ENCODE data around the gene EPC1.
"Not testable (repeated sequence)": the region's sequence is repeated elsewhere in the genome, so short reads cannot be mapped to it uniquely, and the experiment has no call there.

EPC1 gene

GRCh38 chr10:32298075-32298812 lies 48.7 kb downstream of the EPC1 start:
- in situ Hi-C loops (cut with MboI; ENCODE audit: low sequenced_read_pairs), result no loop called here

DNA sequence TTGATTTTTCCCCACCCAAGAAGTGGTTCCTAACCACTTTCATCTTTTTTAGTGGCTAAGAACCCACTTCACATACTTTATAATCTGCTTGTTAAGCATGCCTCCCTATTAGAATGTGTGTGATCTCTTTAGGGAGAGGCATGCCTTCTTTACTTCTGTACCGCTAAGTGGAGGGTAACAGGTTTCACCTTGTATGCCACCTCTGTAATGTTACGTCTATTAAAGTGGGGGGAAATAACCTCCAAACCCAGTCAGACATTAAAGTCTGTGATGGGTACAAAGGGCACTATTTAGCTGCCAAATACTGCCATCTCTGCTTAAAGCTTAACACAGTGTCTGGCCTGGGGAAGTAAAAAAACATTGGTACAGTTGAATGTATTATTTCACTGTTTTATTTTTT lies 51.9 kb downstream of the EPC1 start:
- in situ Hi-C loops (cut with MboI; ENCODE audit: low sequenced_read_pairs), result no loop called here

DNA sequence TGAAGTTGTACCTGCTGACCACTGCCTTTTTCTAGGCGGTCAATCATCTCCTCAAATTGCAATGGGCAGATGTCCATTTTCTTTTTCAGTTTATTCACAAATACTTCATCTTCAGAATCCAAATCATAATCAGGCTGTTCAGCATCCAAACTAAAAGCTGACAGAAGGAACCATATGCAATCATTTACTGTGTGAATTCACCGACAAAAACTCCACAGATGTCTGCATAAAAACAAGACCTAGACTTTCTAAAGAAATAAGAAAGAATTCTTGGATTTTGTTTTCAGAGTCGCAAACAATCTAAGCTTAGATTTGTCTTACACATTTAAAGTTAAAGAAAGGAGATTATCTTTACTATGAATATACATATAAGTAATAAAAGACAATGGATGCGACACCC lies 53.4 kb downstream of the EPC1 start:
- in situ Hi-C loops (cut with MboI; ENCODE audit: low sequenced_read_pairs), result no loop called here

DNA sequence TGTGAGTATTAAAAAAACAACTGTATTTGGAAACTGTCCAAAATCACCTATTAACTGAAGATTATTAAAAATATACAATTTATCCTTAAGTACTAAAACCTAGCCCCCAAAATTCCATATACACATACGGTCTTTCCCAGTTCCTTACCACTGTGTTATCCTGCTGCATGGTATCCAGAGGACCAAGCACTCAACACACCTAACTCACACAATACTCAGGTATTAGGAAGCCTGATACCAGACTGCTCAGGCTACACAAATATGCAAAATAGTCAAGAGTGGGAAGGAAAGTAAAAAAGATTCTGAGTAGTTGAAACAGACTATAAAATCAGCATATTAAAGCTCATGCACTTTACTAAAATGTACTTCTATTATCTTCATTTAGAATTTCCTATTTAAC lies 67.2 kb downstream of the EPC1 start:
- in situ Hi-C loops (cut with MboI; ENCODE audit: low sequenced_read_pairs), result no loop called here

- in situ Hi-C loops (cut with MboI; ENCODE audit: low sequenced_read_pairs), result no loop called here
Observed at GRCh38 chr10:32273336-32273735, 73.6 kb downstream of the EPC1 start.

GRCh38 chr10:32271617-32272016 lies 75.3 kb downstream of the EPC1 start:
- in situ Hi-C loops (cut with MboI; ENCODE audit: low sequenced_read_pairs), result no loop called here

GRCh38 chr10:32269343-32270100 lies 77.4 kb downstream of the EPC1 start:
- in situ Hi-C loops (cut with MboI; ENCODE audit: low sequenced_read_pairs), result no loop called here

DNA sequence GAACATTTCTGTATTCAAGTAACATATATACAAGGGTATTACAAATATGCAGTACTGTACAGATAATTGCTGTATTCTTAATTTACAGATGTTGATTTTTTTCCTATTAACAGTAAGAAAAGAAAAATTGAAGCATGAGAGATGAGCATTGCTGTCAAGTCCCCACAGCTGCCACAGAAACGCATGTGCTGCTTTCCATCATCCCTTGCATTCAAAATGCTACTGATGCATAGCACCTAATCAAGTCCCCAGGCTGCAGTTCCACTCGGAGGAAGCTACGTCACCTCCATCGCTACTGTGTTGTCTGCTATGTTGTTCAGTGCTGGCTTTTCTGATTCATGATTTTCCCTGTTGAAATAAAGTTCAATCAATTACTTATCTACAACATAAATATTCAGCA lies 78.2 kb downstream of the EPC1 start:
- in situ Hi-C loops (cut with MboI; ENCODE audit: low sequenced_read_pairs), result no loop called here

- in situ Hi-C loops (cut with MboI; ENCODE audit: low sequenced_read_pairs), result no loop called here
Observed at GRCh38 chr10:32266979-32267378, 80.0 kb downstream of the EPC1 start.

GRCh38 chr10:32266566-32266965 lies 80.4 kb downstream of the EPC1 start:
- in situ Hi-C loops (cut with MboI; ENCODE audit: low sequenced_read_pairs), result no loop called here

GRCh38 chr10:32265756-32266155 lies 81.2 kb downstream of the EPC1 start:
- in situ Hi-C loops (cut with MboI; ENCODE audit: low sequenced_read_pairs), result no loop called here

DNA sequence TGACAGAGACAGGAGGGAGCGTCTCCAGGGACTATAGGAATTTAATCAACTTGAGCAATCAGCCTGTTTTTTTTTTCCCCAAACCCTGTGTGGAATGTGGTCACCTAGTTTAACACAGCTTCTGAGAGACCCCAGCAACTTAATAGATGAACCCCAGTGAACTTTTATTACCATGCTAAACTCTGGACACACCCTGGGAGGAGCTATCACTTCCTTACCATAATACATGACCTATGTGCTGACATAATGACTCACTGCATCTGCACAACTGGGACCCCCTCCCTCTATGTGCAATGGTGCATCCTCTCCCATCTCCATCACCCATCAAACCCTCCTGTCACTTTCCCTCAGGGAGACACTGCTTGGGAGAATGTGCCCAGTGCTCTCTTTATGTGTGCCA lies 83.7 kb downstream of the EPC1 start:
- in situ Hi-C loops (cut with MboI; ENCODE audit: low sequenced_read_pairs), result no loop called here

- in situ Hi-C loops (cut with MboI; ENCODE audit: low sequenced_read_pairs), result no loop called here
Observed at GRCh38 chr10:32259551-32259950, 87.4 kb downstream of the EPC1 start.

DNA sequence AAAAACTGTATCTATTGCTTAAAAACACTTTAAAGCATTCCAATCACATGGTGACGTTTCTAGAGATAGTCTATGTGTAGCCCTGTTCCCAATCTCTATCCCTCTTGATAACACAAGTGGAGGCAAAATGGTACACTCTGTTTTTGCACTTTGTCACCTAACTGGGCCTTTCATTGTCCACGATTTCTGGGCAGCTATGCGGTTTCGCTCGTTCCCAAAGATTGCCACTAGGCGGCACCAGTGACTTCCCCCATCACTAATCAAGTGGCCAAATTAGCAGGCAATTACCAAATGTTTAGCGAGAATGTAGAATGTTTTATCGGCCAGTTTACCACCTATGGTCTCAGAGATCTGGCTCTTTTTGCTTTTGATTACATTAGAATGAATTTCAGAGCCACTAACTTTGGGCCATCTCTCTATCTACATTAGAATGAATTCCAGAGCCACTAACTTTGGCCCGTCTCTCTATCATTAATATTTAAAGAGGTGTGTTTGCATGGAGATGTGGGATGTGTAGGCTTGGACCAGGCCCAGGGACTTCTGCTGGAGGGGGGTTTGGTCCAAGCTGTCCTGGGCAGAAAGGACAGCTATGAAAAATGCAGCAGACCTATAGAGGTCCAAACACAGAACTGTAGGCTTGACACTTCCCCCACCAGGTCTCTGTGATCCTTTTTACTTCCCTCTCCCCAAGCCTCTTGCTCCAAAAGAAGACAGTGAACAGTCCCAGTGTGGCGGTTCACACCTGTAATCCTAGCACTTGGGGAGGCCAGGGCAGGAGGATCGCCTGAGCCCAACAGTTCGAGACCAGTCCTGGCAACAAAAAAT lies 90.1 kb downstream of the EPC1 start:
- in situ Hi-C loops (cut with MboI; ENCODE audit: low sequenced_read_pairs), result no loop called here

GRCh38 chr10:32253821-32254220 lies 93.1 kb downstream of the EPC1 start:
- in situ Hi-C loops (cut with MboI; ENCODE audit: low sequenced_read_pairs), result no loop called here

GRCh38 chr10:32253276-32253675 lies 93.7 kb downstream of the EPC1 start:
- in situ Hi-C loops (cut with MboI; ENCODE audit: low sequenced_read_pairs), result no loop called here

DNA sequence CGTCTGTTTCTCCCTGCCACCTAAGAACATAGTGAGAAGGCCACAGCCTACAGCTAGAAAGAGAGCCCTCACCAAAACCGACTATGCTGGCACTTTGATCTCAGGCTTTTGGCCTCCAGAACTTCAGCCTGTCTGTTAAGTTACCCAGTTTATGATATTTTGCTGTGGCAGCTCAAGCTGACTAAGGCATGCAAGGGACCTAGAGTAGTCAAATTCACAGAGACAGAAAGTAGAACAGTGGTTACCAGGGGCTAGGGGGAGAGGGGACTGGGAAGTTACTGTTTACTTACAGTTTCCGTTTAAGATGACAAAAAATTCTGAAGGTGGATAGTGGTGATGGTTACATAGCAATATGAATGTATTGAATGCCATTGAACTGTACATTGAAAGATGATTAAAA lies 96.5 kb downstream of the EPC1 start:
- in situ Hi-C loops (cut with MboI; ENCODE audit: low sequenced_read_pairs), result not testable (repeated sequence)

DNA sequence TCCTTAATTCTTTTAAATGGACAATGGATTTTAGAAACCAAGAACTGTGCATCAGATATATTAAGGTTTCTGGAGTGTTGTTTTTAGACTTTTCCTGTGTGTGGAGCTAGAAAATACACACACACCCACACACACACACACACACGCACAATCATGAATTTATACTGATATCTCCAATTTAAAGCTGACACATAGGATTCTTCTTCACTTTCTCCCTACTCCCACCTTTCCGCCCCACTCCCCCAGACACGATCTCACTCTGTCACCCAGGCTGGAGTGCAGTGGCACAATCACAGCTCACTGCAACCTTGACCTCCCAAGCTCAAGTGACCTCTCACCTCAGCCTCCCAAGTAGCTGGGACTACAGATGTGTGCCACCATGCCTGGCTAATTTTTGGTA lies 100.3 kb downstream of the EPC1 start:
- in situ Hi-C loops (cut with MboI; ENCODE audit: low sequenced_read_pairs), result no loop called here

DNA sequence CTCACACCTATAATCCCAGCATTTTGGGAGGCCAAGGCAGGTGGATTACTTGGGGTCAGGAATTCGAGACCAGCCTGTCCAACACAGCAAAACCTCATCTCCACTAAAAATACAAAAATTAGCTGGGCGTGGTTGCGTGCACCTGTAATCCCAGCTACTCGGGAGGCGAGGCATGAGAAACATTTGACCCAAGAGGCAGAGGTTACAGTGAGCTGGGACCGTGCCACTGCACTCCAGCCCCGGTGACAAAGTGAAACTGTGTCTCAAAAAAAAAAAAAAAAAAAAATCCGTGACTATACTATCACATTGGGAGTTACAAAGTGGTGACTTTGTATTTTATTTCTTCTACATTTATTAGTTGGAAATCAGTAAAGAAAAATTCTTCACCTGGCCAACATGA lies 101.2 kb downstream of the EPC1 start:
- in situ Hi-C loops (cut with MboI; ENCODE audit: low sequenced_read_pairs), result no loop called here

DNA sequence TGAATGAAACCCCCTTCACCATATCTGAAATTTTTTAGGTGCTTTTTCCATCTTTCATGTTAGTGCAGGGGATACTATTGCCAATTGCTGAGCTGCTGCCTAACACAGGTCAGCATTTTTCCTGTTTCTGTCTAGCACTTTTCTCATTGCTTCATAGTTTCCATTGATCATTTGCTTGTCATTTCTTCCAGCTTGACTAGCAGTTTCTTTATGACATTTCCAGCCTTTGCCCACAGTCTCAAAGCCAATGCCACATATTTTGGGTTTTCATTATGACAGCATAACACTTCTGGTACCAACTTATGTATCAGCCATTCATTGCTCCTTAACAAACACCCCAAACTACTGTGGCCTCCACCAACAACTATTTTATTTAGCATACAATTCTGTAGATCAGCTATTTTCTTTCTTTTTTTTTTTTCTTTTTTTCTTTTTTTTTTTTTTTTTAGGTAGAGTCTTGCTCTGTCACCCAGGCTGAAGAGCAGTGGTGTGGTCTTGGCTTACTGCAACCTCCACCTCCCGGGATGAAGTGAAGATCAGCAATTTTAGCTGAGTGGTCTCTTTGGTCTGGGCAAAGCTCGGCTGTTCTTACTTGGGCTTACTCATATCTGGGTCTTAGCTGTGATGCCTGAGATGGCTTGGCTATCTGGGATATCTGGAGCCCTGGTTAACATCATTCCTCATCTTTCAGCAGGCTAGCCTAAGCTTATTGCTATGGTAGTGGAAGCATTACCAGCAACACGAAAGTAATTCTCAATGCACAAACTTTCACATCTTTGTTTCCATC lies 102.3 kb downstream of the EPC1 start:
- in situ Hi-C loops (cut with MboI; ENCODE audit: low sequenced_read_pairs), result no loop called here

DNA sequence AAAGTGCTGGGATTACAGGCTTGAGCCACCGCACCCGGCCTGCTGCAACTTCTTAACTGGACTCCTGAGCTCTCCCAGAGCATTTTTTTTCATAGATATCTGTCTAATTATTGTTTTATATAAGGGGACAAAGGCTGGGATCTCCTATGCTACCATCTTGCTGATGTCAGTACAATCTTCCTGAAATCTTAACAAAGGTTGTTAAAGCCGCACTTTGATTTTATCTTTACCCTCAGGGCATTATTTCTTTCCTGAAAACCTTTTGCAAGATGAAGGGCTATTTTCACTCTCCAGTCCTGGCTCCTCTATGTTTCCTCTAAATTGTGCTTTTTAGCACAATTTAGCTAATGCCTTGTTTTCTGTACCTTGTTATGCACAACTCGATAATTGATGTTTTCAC lies 102.9 kb downstream of the EPC1 start:
- in situ Hi-C loops (cut with MboI; ENCODE audit: low sequenced_read_pairs), result no loop called here
